A673 (cell line): ENCODE data around the gene TOLLIP. TPM values are rescaled to one million over a fixed set of nuclear protein-coding genes. Genes with fewer than 3 reads are reported as not detected.

Source experiments
- BruUV-seq: library from RNA; stranded (reverse); fragments of 400-500 nt; replicated peaks from 2 replicates; lab custom pipeline; 2021; lab: Mats Ljungman, UMichigan
- CTCF ChIA-PET: fragments of 300-600 bp; sonication (Branson Sonifier 250); formaldehyde crosslinking; loops from one replicate; lab custom pipeline; 2022; ENCODE audit warnings: antibody characterized with exemption; lab: Charles Lee
- POLR2A ChIA-PET: fragments of 300-600 bp; sonication (Branson Sonifier 250); formaldehyde crosslinking; loops from one replicate; lab custom pipeline; 2022; ENCODE audit warnings: antibody characterized with exemption; ENCODE audit not compliant: low non-redundant PET; lab: Charles Lee
- DNase-seq: peaks from one replicate; pipeline ENCODE4 v3.0.0-alpha.2; 2015; ENCODE audit warnings: low spot score
- H3K27ac ChIP-seq: fragments of 200-600 bp; sonication (generic); 2 replicates; pipeline ENCODE4 v1.5.1; 2016; ENCODE audit warnings: mixed run types, low read depth, mild to moderate bottlenecking, mixed read lengths, antibody characterized with exemption, low read length; ENCODE audit not compliant: poor library complexity, severe bottlenecking
- H3K27me3 ChIP-seq: fragments of 200-600 bp; sonication (generic); replicated peaks from 2 replicates; pipeline ENCODE4 v1.6.1; 2017; ENCODE audit warnings: mixed run types, low read depth, mild to moderate bottlenecking, mixed read lengths, antibody characterized with exemption, low read length; ENCODE audit not compliant: insufficient read depth, poor library complexity
- H3K36me3 ChIP-seq: fragments of 200-600 bp; sonication (generic); 2 replicates; pipeline ENCODE4 v1.6.1; 2016; ENCODE audit warnings: mixed run types, mild to moderate bottlenecking, mixed read lengths, antibody characterized with exemption, low read length; ENCODE audit not compliant: insufficient read depth, poor library complexity, severe bottlenecking
- H3K4me1 ChIP-seq: fragments of 200-600 bp; sonication (generic); 2 replicates; pipeline ENCODE4 v1.6.1; 2017; ENCODE audit warnings: mixed run types, mild to moderate bottlenecking, mixed read lengths, antibody characterized with exemption, low read length; ENCODE audit not compliant: insufficient read depth, poor library complexity, severe bottlenecking
- H3K4me3 ChIP-seq: fragments of 200-600 bp; sonication (generic); 2 replicates; pipeline ENCODE4 v1.5.1; 2016; ENCODE audit warnings: low read depth, mixed run types, mild to moderate bottlenecking, mixed read lengths, low read length; ENCODE audit not compliant: poor library complexity, severe bottlenecking
- H3K9me3 ChIP-seq: fragments of 200-600 bp; sonication (generic); 2 replicates; pipeline ENCODE4 v1.6.1; 2016; ENCODE audit warnings: mixed run types, low read depth, mild to moderate bottlenecking, mixed read lengths, antibody characterized with exemption, low read length; ENCODE audit not compliant: poor library complexity, severe bottlenecking
- CTCF ChIP-seq: fragments of 300-800, 200-600 bp; sonication (generic); conservative IDR thresholded peaks from 2 replicates; pipeline ENCODE4 v1.5.1; 2017; ENCODE audit warnings: low read depth, mild to moderate bottlenecking, antibody characterized with exemption, low read length, moderate library complexity, mixed read lengths
- EZH2 ChIP-seq: fragments of 200-600 bp; sonication (generic); IDR thresholded peaks from 2 replicates; pipeline ENCODE4 v1.6.1; 2017; ENCODE audit warnings: borderline replicate concordance, low read depth, mild to moderate bottlenecking, mixed read lengths, antibody characterized with exemption, low read length; ENCODE audit not compliant: poor library complexity, severe bottlenecking
- intact Hi-C: fragments of 100-400 bp; cut with micrococcal nuclease; formaldehyde crosslinking; loops from one replicate; pipeline ENCODE4 v1.10.0; 2022; ENCODE audit not compliant: unreplicated experiment
- total RNA-seq: library from RNA; stranded (reverse); gene quantifications from 2 replicates; pipeline ENCODE4 v1.2.3, GENCODE V29; 2021

Gene TOLLIP
- total RNA-seq, 1 experiment from 2014 or later: 32.5 TPM

GRCh38 chr11:1232883-1233321 lies 76.5 kb downstream of the TOLLIP start:
- DNase-seq: no peak
- Histone ChIP-seq H3K4me3 (no peak overlapping the region), H3K9me3 (no peaks in the 10 kb centered on the region), H3K4me1 (no peaks in the 10 kb centered on the region), H3K27ac (no peak overlapping the region), H3K36me3 (no peaks in the 10 kb centered on the region), H3K27me3 (no peaks in the 10 kb centered on the region)
- intact Hi-C loops: no loop called here
- ChIA-PET POLR2A (no interaction called here), CTCF (no interaction called here)
- no TSS peak for BruUV-seq
- TF ChIP-seq EZH2: no peak
- TF ChIP-seq CTCF: no peak

GRCh38 chr11:1232021-1232882 lies 77.2 kb downstream of the TOLLIP start:
- H3K4me3 ChIP-seq: no peak overlapping the region
- no peaks in the 10 kb centered on the region for H3K4me1 ChIP-seq
- ChIA-PET CTCF (no interaction called here), POLR2A (no interaction called here)
- no peak overlapping the region for H3K27ac ChIP-seq
- TF ChIP-seq CTCF (no peak), EZH2 (no peak)
- no peaks in the 10 kb centered on the region for H3K36me3 ChIP-seq
- no peak for DNase-seq
- no TSS peak for BruUV-seq
- intact Hi-C loops: no loop called here
- H3K9me3 ChIP-seq: no peaks in the 10 kb centered on the region
- no peaks in the 10 kb centered on the region for H3K27me3 ChIP-seq

- POLR2A ChIA-PET: no interaction called here
- Histone ChIP-seq H3K36me3 (no peaks in the 10 kb centered on the region), H3K9me3 (no peaks in the 10 kb centered on the region), H3K4me1 (no peaks in the 10 kb centered on the region), H3K4me3 (no peak overlapping the region), H3K27ac (no peak overlapping the region), H3K27me3 (no peaks in the 10 kb centered on the region)
- no TSS peak for BruUV-seq
- TF ChIP-seq CTCF: no peak
- TF ChIP-seq EZH2: no peak
- intact Hi-C loops: no loop called here
- CTCF ChIA-PET: no interaction called here
- DNase-seq: no peak
Observed at GRCh38 chr11:1231396-1232020, 77.9 kb downstream of the TOLLIP start.
